Caco-2 (cell line): ENCODE data around the gene AGAP1. TPM values are rescaled to one million over a fixed set of nuclear protein-coding genes. Genes with fewer than 3 reads are reported as not detected.

ENCODE experiments used
- BruUV-seq: library from RNA; stranded (reverse); fragments of 400-500 nt; replicated peaks from 2 replicates; lab custom pipeline; 2021; lab: Mats Ljungman, UMichigan
- CTCF ChIA-PET: fragments of 300-600 bp; sonication (Branson Sonifier 250); formaldehyde crosslinking; loops from one replicate; lab custom pipeline; 2022; ENCODE audit warnings: antibody characterized with exemption; lab: Charles Lee
- POLR2A ChIA-PET: fragments of 300-600 bp; sonication (Branson Sonifier 250); formaldehyde crosslinking; loops from one replicate; lab custom pipeline; 2022; ENCODE audit warnings: antibody characterized with exemption; lab: Charles Lee
- DNase-seq, 2 experiments: peaks; one replicate each; pipeline versions ENCODE4 v3.0.0 to v3.0.0-alpha.2; 2020 to 2022
- H3K27me3 ChIP-seq: replicated peaks from 2 replicates; pipeline ENCODE4 v1.6.0; 2011; ENCODE audit warnings: low read length; ENCODE audit not compliant: control insufficient read depth, insufficient read depth
- H3K36me3 ChIP-seq: 2 replicates; pipeline ENCODE4 v1.5.1; 2011; ENCODE audit warnings: low read length; ENCODE audit not compliant: control insufficient read depth, insufficient read depth
- H3K4me1 ChIP-seq: fragments of 250-450 bp; sonication (Bioruptor Pico); 2 replicates; pipeline ENCODE4 v1.5.1; 2020; ENCODE audit warnings: mild to moderate bottlenecking
- H3K4me3 ChIP-seq: 2 replicates; pipeline ENCODE4 v1.5.1; 2011; ENCODE audit warnings: low read depth, mild to moderate bottlenecking, control low read depth, low read length
- H3K9me3 ChIP-seq: fragments of 250-450 bp; sonication (Bioruptor Pico); 2 replicates; pipeline ENCODE4 v1.5.1; 2020; ENCODE audit warnings: mild to moderate bottlenecking, moderate library complexity
- H3K27ac Mint-ChIP-seq: one replicate; pipeline ENCODE4 v1.8.0; 2022; ENCODE audit warnings: mixed read lengths; ENCODE audit not compliant: unreplicated experiment
- H3K27me3 Mint-ChIP-seq: one replicate; pipeline ENCODE4 v1.8.0; 2022; ENCODE audit warnings: mixed read lengths; ENCODE audit not compliant: insufficient read depth, unreplicated experiment
- H3K36me3 Mint-ChIP-seq: one replicate; pipeline ENCODE4 v1.8.0; 2022; ENCODE audit warnings: mild to moderate bottlenecking, mixed read lengths; ENCODE audit not compliant: insufficient read depth, unreplicated experiment
- H3K4me1 Mint-ChIP-seq: one replicate; pipeline ENCODE4 v1.8.0; 2022; ENCODE audit warnings: low read depth, mixed read lengths; ENCODE audit not compliant: unreplicated experiment
- H3K4me3 Mint-ChIP-seq: one replicate; pipeline ENCODE4 v1.8.0; 2022; ENCODE audit warnings: mild to moderate bottlenecking, moderate library complexity, mixed read lengths; ENCODE audit not compliant: unreplicated experiment
- H3K9me3 Mint-ChIP-seq: one replicate; pipeline ENCODE4 v1.8.0; 2022; ENCODE audit warnings: mixed read lengths; ENCODE audit not compliant: unreplicated experiment
- intact Hi-C: fragments of 100-400 bp; cut with micrococcal nuclease; formaldehyde crosslinking; loops from one replicate; pipeline ENCODE4 v1.10.0; 2022; ENCODE audit not compliant: unreplicated experiment
- total RNA-seq: library from RNA; stranded (reverse); gene quantifications from 2 replicates; pipeline ENCODE4 v1.2.3, GENCODE V29; 2022
- TF ChIP-seq, protein P1 (sequence below), 2 experiments: fragments of 200-600 bp in 1 of 2; IDR thresholded peaks; 1 replicate in 1 of 2; 2 replicates in 1 of 2; pipeline versions ENCODE4 v1.5.1 to v1.8.0; 2011 to 2022; ENCODE audit warnings: antibody characterized with exemption in 1 of 2, control low read depth in 1 of 2, inconsistent platforms in 1 of 2, low read depth in 1 of 2, low read length in 1 of 2, mild to moderate bottlenecking in 1 of 2, moderate library complexity in 1 of 2; ENCODE audit not compliant: insufficient read depth in 1 of 2, severe bottlenecking in 1 of 2, unreplicated experiment in 1 of 2

AGAP1 gene
- total RNA-seq, 1 experiment from 2014 or later = 41.7 TPM

GRCh38 chr2:235496239-235496621, 2.4 kb downstream of the AGAP1 start:
- DNase-seq = peak in 1 of 2 experiments; percentile 43
- H3K9me3 ChIP-seq = no peaks in the 10 kb centered on the region
- Mint-ChIP-seq H3K9me3 (no peaks in the 10 kb centered on the region), H3K27ac (peak overlapping the region; percentile 74), H3K36me3 (no peaks in the 10 kb centered on the region), H3K27me3 (no peaks in the 10 kb centered on the region), H3K4me3 (peak overlapping the region; percentile 76), H3K4me1 (peaks cover 22% of the 10 kb centered on the region)
- no peaks in the 10 kb centered on the region for H3K27me3 ChIP-seq
- H3K4me3 ChIP-seq = no peak overlapping the region
- intact Hi-C loops = loop anchor here (1.0 to 5.0 kb wide), 2 partner anchors 9 to 56 kb away; no protein-coding TSS in a partner anchor
- peaks cover 6% of the 10 kb centered on the region for H3K4me1 ChIP-seq
- ChIA-PET POLR2A (no interaction called here), CTCF (no interaction called here)
- TF ChIP-seq, protein P1, sequence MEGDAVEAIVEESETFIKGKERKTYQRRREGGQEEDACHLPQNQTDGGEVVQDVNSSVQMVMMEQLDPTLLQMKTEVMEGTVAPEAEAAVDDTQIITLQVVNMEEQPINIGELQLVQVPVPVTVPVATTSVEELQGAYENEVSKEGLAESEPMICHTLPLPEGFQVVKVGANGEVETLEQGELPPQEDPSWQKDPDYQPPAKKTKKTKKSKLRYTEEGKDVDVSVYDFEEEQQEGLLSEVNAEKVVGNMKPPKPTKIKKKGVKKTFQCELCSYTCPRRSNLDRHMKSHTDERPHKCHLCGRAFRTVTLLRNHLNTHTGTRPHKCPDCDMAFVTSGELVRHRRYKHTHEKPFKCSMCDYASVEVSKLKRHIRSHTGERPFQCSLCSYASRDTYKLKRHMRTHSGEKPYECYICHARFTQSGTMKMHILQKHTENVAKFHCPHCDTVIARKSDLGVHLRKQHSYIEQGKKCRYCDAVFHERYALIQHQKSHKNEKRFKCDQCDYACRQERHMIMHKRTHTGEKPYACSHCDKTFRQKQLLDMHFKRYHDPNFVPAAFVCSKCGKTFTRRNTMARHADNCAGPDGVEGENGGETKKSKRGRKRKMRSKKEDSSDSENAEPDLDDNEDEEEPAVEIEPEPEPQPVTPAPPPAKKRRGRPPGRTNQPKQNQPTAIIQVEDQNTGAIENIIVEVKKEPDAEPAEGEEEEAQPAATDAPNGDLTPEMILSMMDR (IDR thresholded peaks at IDR 0.05; ENCODE audit: insufficient read depth in 1 of 2, low read depth in 1 of 2, low read length in 1 of 2, severe bottlenecking in 1 of 2, unreplicated experiment in 1 of 2) = no peak
- BruUV-seq = no TSS peak
- H3K36me3 ChIP-seq = no peaks in the 10 kb centered on the region

DNA sequence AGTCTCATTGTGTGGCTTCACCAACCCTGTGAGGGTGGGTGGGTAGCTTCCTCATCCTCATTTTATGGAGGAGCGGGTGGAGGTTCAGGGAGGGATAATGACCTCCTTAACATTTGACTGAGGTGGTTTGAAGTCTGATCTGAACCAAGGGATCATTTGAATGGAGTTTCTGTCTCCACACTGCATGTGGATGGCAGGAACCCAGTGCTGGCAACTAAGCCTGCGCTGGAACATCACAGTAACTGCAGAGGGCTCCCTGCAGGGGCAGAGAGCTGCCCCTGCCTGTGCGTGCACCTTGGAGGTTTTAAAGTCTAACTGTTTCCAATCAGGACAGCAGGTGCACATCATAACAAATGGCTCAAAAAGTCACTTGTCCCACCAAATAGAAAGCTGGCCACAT, 3.3 kb downstream of the AGAP1 start:
- DNase-seq = no peak
- H3K9me3 ChIP-seq = no peaks in the 10 kb centered on the region
- no peak overlapping the region for H3K27ac Mint-ChIP-seq
- peaks cover 17% of the 10 kb centered on the region for H3K4me1 Mint-ChIP-seq
- H3K9me3 Mint-ChIP-seq = no peaks in the 10 kb centered on the region
- no TSS peak for BruUV-seq
- ChIA-PET CTCF (no interaction called here), POLR2A (no interaction called here)
- TF ChIP-seq, protein P1 (IDR thresholded peaks at IDR 0.05; ENCODE audit: insufficient read depth in 1 of 2, low read depth in 1 of 2, low read length in 1 of 2, severe bottlenecking in 1 of 2, unreplicated experiment in 1 of 2) = no peak
- H3K27me3 ChIP-seq = no peaks in the 10 kb centered on the region
- no peaks in the 10 kb centered on the region for H3K27me3 Mint-ChIP-seq
- intact Hi-C loops = loop anchor here (5.0 kb wide), 1 partner anchor 55 kb away; no protein-coding TSS in a partner anchor
- H3K4me1 ChIP-seq = peaks cover 7% of the 10 kb centered on the region
- no peak overlapping the region for H3K4me3 Mint-ChIP-seq
- no peak overlapping the region for H3K4me3 ChIP-seq
- no peaks in the 10 kb centered on the region for H3K36me3 Mint-ChIP-seq
- no peaks in the 10 kb centered on the region for H3K36me3 ChIP-seq

GRCh38 chr2:235498541-235498940, 4.7 kb downstream of the AGAP1 start:
- Mint-ChIP-seq H3K4me3 (no peak overlapping the region), H3K27me3 (no peaks in the 10 kb centered on the region), H3K4me1 (peaks cover 11% of the 10 kb centered on the region), H3K27ac (no peak overlapping the region), H3K9me3 (no peaks in the 10 kb centered on the region), H3K36me3 (no peaks in the 10 kb centered on the region)
- no peaks in the 10 kb centered on the region for H3K27me3 ChIP-seq
- H3K36me3 ChIP-seq = no peaks in the 10 kb centered on the region
- no peak for DNase-seq
- ChIA-PET POLR2A (no interaction called here), CTCF (no interaction called here)
- no peak overlapping the region for H3K4me3 ChIP-seq
- H3K9me3 ChIP-seq = no peaks in the 10 kb centered on the region
- TF ChIP-seq, protein P1 (IDR thresholded peaks at IDR 0.05; ENCODE audit: insufficient read depth in 1 of 2, low read depth in 1 of 2, low read length in 1 of 2, severe bottlenecking in 1 of 2, unreplicated experiment in 1 of 2) = no peak
- intact Hi-C loops = loop anchor here (5.0 kb wide), 1 partner anchor 54 kb away; no protein-coding TSS in a partner anchor
- BruUV-seq = no TSS peak
- H3K4me1 ChIP-seq = peaks cover 7% of the 10 kb centered on the region
